Subcutaneous abdominal adipose tissue (tissue), 5 donors: Measurements from ENCODE around the gene LRRTM3.

ENCODE experiments used
- H3K27ac ChIP-seq: one replicate; pipeline ENCODE4 v1.7.0; 2013; ENCODE audit warnings: low read depth, mild to moderate bottlenecking, inconsistent platforms, low read length, moderate library complexity
- H3K27me3 ChIP-seq, 5 donors: one replicate each; pipeline ENCODE4 v1.7.0; 2013; ENCODE audit warnings: low read length in 5 of 5, inconsistent platforms in 1 of 5; ENCODE audit not compliant: control insufficient read depth in 5 of 5, insufficient read depth in 4 of 5
- H3K36me3 ChIP-seq, 5 donors: one replicate each; pipeline ENCODE4 v1.7.0; 2013; ENCODE audit warnings: low read length in 5 of 5; ENCODE audit not compliant: control insufficient read depth in 5 of 5, insufficient read depth in 5 of 5
- H3K4me1 ChIP-seq, 5 donors: one replicate each; pipeline ENCODE4 v1.7.0; 2013; ENCODE audit warnings: low read length in 5 of 5, mild to moderate bottlenecking in 3 of 5, moderate library complexity in 1 of 5; ENCODE audit not compliant: control insufficient read depth in 5 of 5, insufficient read depth in 5 of 5
- H3K4me3 ChIP-seq, 5 donors: one replicate each; pipeline ENCODE4 v1.7.0; 2013; ENCODE audit warnings: low read length in 5 of 5, low read depth in 1 of 5
- H3K9ac ChIP-seq, 5 donors: one replicate each; pipeline ENCODE4 v1.7.0; 2013; ENCODE audit warnings: low read length in 5 of 5, mild to moderate bottlenecking in 4 of 5, moderate library complexity in 3 of 5
- H3K9me3 ChIP-seq, 5 donors: one replicate each; pipeline ENCODE4 v1.7.0; 2013; ENCODE audit warnings: low read length in 5 of 5; ENCODE audit not compliant: control insufficient read depth in 5 of 5
- donor health status: healthy.
- donor health status: healthy.
- donor health status: healthy.
- donor health status: healthy.
- donor health status: healthy.

Gene LRRTM3

GRCh38 chr10:66916030-66916429 is 9.8 kb upstream of the LRRTM3 start:
- Histone ChIP-seq H3K27me3 (no peaks in the 10 kb centered on the region), H3K27ac (no peak overlapping the region), H3K4me3 (no peak overlapping the region)

GRCh38 chr10:66917104-66917503 is 8.7 kb upstream of the LRRTM3 start:
- H3K4me3 ChIP-seq = no peak overlapping the region
- no peaks in the 10 kb centered on the region for H3K9me3 ChIP-seq
- H3K9ac ChIP-seq = no peak overlapping the region
- no peaks in the 10 kb centered on the region for H3K4me1 ChIP-seq
- H3K27me3 ChIP-seq = no peaks in the 10 kb centered on the region
- no peaks in the 10 kb centered on the region for H3K36me3 ChIP-seq
- H3K27ac ChIP-seq = no peak overlapping the region

More at GRCh38 chr10:66916030-66916429, 9.8 kb upstream of the LRRTM3 start:
- no peaks in the 10 kb centered on the region for H3K9me3 ChIP-seq
- H3K4me1 ChIP-seq = no peaks in the 10 kb centered on the region
- H3K36me3 ChIP-seq = no peaks in the 10 kb centered on the region
- no peak overlapping the region for H3K9ac ChIP-seq

GRCh38 chr10:66919248-66919647 is 6.6 kb upstream of the LRRTM3 start:
- Histone ChIP-seq H3K27me3 (no peaks in the 10 kb centered on the region), H3K4me1 (no peaks in the 10 kb centered on the region), H3K9ac (no peak overlapping the region)

GRCh38 chr10:66924674-66925345 is 1.0 kb upstream of the LRRTM3 start:
- H3K27me3 ChIP-seq = peaks cover 13 to 35% (median 26%) of the 10 kb centered on the region in 5 donors
- H3K36me3 ChIP-seq = no peaks in the 10 kb centered on the region
- no peak overlapping the region for H3K4me3 ChIP-seq
- no peak overlapping the region for H3K27ac ChIP-seq
- peaks cover 0 to 10% (median 6%) of the 10 kb centered on the region in 5 donors for H3K4me1 ChIP-seq
- no peaks in the 10 kb centered on the region for H3K9me3 ChIP-seq
- no peak overlapping the region for H3K9ac ChIP-seq

More at GRCh38 chr10:66919248-66919647, 6.6 kb upstream of the LRRTM3 start:
- Histone ChIP-seq H3K36me3 (no peaks in the 10 kb centered on the region), H3K9me3 (no peaks in the 10 kb centered on the region), H3K4me3 (no peak overlapping the region), H3K27ac (no peak overlapping the region)

- no peak overlapping the region for H3K9ac ChIP-seq
- peaks cover 0 to 10% (median 6%) of the 10 kb centered on the region in 5 donors for H3K4me1 ChIP-seq
- peaks cover 13 to 35% (median 26%) of the 10 kb centered on the region in 5 donors for H3K27me3 ChIP-seq
- no peaks in the 10 kb centered on the region for H3K9me3 ChIP-seq
- H3K4me3 ChIP-seq = no peak overlapping the region
- H3K27ac ChIP-seq = no peak overlapping the region
- no peaks in the 10 kb centered on the region for H3K36me3 ChIP-seq
These were observed 463 bp upstream of the LRRTM3 start for GRCh38 chr10:66925373-66925772.

- Histone ChIP-seq H3K9ac (no peak overlapping the region), H3K4me3 (no peak overlapping the region), H3K36me3 (no peaks in the 10 kb centered on the region), H3K4me1 (peaks cover 0 to 10% (median 6%) of the 10 kb centered on the region in 5 donors), H3K27me3 (peaks cover 13 to 35% (median 26%) of the 10 kb centered on the region in 5 donors), H3K9me3 (no peaks in the 10 kb centered on the region), H3K27ac (no peak overlapping the region)
These were observed 1.0 kb downstream of the LRRTM3 start for GRCh38 chr10:66926841-66927240.

- Histone ChIP-seq H3K27ac (no peak overlapping the region), H3K4me3 (no peak overlapping the region), H3K4me1 (peaks cover 0 to 10% (median 6%) of the 10 kb centered on the region in 5 donors), H3K9ac (no peak overlapping the region), H3K36me3 (no peaks in the 10 kb centered on the region), H3K9me3 (no peaks in the 10 kb centered on the region), H3K27me3 (peaks cover 13 to 35% (median 26%) of the 10 kb centered on the region in 5 donors)
These were observed 1.6 kb downstream of the LRRTM3 start for GRCh38 chr10:66927251-66927935.

- Histone ChIP-seq H3K9ac (no peak overlapping the region), H3K4me3 (no peak overlapping the region), H3K9me3 (no peaks in the 10 kb centered on the region), H3K36me3 (no peaks in the 10 kb centered on the region), H3K27me3 (peaks cover 13 to 35% (median 26%) of the 10 kb centered on the region in 5 donors), H3K4me1 (peaks cover 0 to 10% (median 6%) of the 10 kb centered on the region in 5 donors), H3K27ac (no peak overlapping the region)
These were observed 2.3 kb downstream of the LRRTM3 start for GRCh38 chr10:66927971-66928770.

- Histone ChIP-seq H3K4me3 (no peak overlapping the region), H3K9ac (no peak overlapping the region), H3K27me3 (peaks cover 13 to 35% (median 26%) of the 10 kb centered on the region in 5 donors), H3K9me3 (no peaks in the 10 kb centered on the region), H3K27ac (no peak overlapping the region), H3K36me3 (no peaks in the 10 kb centered on the region), H3K4me1 (peaks cover 0 to 10% (median 6%) of the 10 kb centered on the region in 5 donors)
These were observed 2.9 kb downstream of the LRRTM3 start for GRCh38 chr10:66928776-66929175.
